CD4-positive, CD25-positive, alpha-beta regulatory T cell (primary cell): ENCODE measurements around the gene PATL2. TPM values are rescaled to one million over a fixed set of nuclear protein-coding genes. Genes with fewer than 3 reads are reported as not detected.
"Not testable (repeated sequence)": the region's sequence is repeated elsewhere in the genome, so short reads cannot be mapped to it uniquely, and the experiment has no call there.

Source experiments
- ATAC-seq, 2 donors: fragments of 150-1000 bp; cut with Tn5 transposase; one replicate each; pipeline ENCODE4 v1.10.0; 2021; ENCODE audit warnings: low read depth in 2 of 2, moderate number of reproducible peaks in 2 of 2, moderate library complexity in 1 of 2
- DNase-seq, 3 donors: peaks; one replicate each; pipeline versions ENCODE4 v3.0.0 to v3.0.0-alpha.2; 2012 to 2022; ENCODE audit warnings: mixed read lengths in 1 of 3
- H3K27ac ChIP-seq: one replicate; pipeline ENCODE4 v1.7.0; 2013; ENCODE audit warnings: mild to moderate bottlenecking, low read length; ENCODE audit not compliant: insufficient read depth, poor library complexity, severe bottlenecking
- H3K27me3 ChIP-seq: one replicate; pipeline ENCODE4 v1.7.0; 2013; ENCODE audit warnings: low read length; ENCODE audit not compliant: control insufficient read depth, insufficient read depth
- H3K36me3 ChIP-seq: one replicate; pipeline ENCODE4 v1.7.0; 2013; ENCODE audit warnings: mild to moderate bottlenecking, low read length, moderate library complexity; ENCODE audit not compliant: control insufficient read depth, insufficient read depth
- H3K4me1 ChIP-seq: 2 replicates; pipeline ENCODE4 v1.7.0; 2013; ENCODE audit warnings: mild to moderate bottlenecking, low read length; ENCODE audit not compliant: insufficient read depth, control insufficient read depth, poor library complexity, severe bottlenecking
- H3K4me3 ChIP-seq: one replicate; pipeline ENCODE4 v1.7.0; 2013; ENCODE audit warnings: low read depth, mild to moderate bottlenecking, low read length, moderate library complexity
- H3K9me3 ChIP-seq, 2 experiments: 1 replicate in 1 of 2; 2 replicates in 1 of 2; pipeline ENCODE4 v1.7.0; 2013; ENCODE audit warnings: low read length in 2 of 2, mild to moderate bottlenecking in 1 of 2, moderate library complexity in 1 of 2; ENCODE audit not compliant: control insufficient read depth in 2 of 2
- H3K27ac Mint-ChIP-seq, 3 donors: one replicate each; pipeline ENCODE4 v1.8.0; 2020 to 2022; ENCODE audit warnings: mild to moderate bottlenecking in 3 of 3, mixed read lengths in 3 of 3, moderate library complexity in 2 of 3
- H3K27me3 Mint-ChIP-seq: one replicate; pipeline ENCODE4 v1.8.0; 2022; ENCODE audit warnings: mild to moderate bottlenecking, mixed read lengths
- H3K36me3 Mint-ChIP-seq: one replicate; pipeline ENCODE4 v1.8.0; 2020; ENCODE audit warnings: mixed read lengths
- H3K4me1 Mint-ChIP-seq, 4 donors: one replicate each; pipeline ENCODE4 v1.8.0; 2020 to 2022; ENCODE audit warnings: mixed read lengths in 4 of 4, mild to moderate bottlenecking in 1 of 4
- H3K4me3 Mint-ChIP-seq, 4 donors: one replicate each; pipeline ENCODE4 v1.8.0; 2020 to 2022; ENCODE audit warnings: mild to moderate bottlenecking in 4 of 4, mixed read lengths in 4 of 4, moderate library complexity in 3 of 4
- H3K9me3 Mint-ChIP-seq, 7 donors: one replicate each; pipeline ENCODE4 v1.8.0; 2020 to 2022; ENCODE audit warnings: mixed read lengths in 7 of 7, mild to moderate bottlenecking in 3 of 7, moderate library complexity in 2 of 7
- polyA plus RNA-seq, 4 donors: library from polyadenylated mRNA; unstranded; fragments of 300-500 nt; fragmentation: Illumina TruSeq; gene quantifications; one replicate each; pipeline ENCODE4 v1.2.3, GENCODE V29; 2021
- total RNA-seq: library from RNA; stranded (reverse); gene quantifications from one replicate; pipeline ENCODE4 v1.2.3, GENCODE V29; 2022

PATL2 gene
- total RNA-seq (44.1 TPM), polyA plus RNA-seq (10 to 100 TPM in 2 of 4 donors, 1 to 10 TPM in 2; 7.8 to 20.6 (median 12.8) TPM)

GRCh38 chr15:44711096-44711742 is at the start of gene PATL2, which contains the start of gene B2M:
TSS of gene PATL2 (minus strand) at chr15:44711323. CDS start at chr15:44676490, 34,833 bp downstream.
TSS of gene B2M (plus strand) at chr15:44711517. CDS start at chr15:44711547, 30 bp downstream.
- H3K4me3 ChIP-seq = peak within 1 kb of the TSS; percentile 100
- H3K4me1 ChIP-seq = peaks cover 51% of the 10 kb centered on the region
- ATAC-seq = peak; percentile 83 to 85
- H3K27me3 ChIP-seq = no peaks in the 10 kb centered on the region
- peak within 1 kb of the TSS; percentile 100 for H3K27ac ChIP-seq
- Mint-ChIP-seq H3K36me3 (peaks cover 55% of the 10 kb centered on the region), H3K9me3 (peaks cover 0 to 11% (median 0%) of the 10 kb centered on the region in 7 donors), H3K4me1 (peaks cover 10 to 53% (median 42%) of the 10 kb centered on the region in 4 donors), H3K27me3 (peaks cover 11% of the 10 kb centered on the region), H3K27ac (peak within 1 kb of the TSS; percentile 99 to 100 (median 100)), H3K4me3 (peak within 1 kb of the TSS; percentile 98 to 100 (median 99))
- no peaks in the 10 kb centered on the region for H3K9me3 ChIP-seq
- peaks cover 44% of the 10 kb centered on the region for H3K36me3 ChIP-seq
- DNase-seq = peak; percentile 92 to 98 (median 98)

DNA sequence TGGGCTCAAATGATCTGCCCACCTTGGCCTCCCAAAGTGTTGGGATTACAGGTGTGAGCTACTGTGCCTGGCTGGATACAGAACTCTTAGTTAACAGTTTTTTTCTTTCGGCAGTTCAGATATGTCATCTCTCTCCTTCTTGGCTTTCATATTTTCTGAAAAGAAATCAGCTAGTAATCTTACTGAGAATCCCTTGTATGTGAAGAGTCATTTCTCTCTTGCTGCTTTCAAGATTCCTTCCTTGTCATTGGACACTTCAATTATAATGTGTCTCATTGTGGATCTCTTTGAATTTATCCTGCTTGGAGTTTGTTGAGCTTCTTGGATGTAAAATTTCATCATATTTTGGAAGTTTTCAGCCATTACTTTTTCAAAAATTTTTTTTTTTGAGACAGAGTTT is 42.2 kb upstream of the PATL2 start:
- Mint-ChIP-seq H3K9me3 (peaks cover 0 to 24% (median 13%) of the 10 kb centered on the region in 7 donors), H3K36me3 (peaks cover 7% of the 10 kb centered on the region), H3K4me1 (peaks cover 0 to 35% (median 7%) of the 10 kb centered on the region in 4 donors), H3K27me3 (no peaks in the 10 kb centered on the region), H3K4me3 (no peak overlapping the region), H3K27ac (no peak overlapping the region)
- Histone ChIP-seq H3K27me3 (no peaks in the 10 kb centered on the region), H3K9me3 (peaks cover 0 to 4% of the 10 kb centered on the region in 2 experiments), H3K4me3 (no peak overlapping the region), H3K36me3 (peaks cover 11% of the 10 kb centered on the region), H3K27ac (no peak overlapping the region), H3K4me1 (no peaks in the 10 kb centered on the region)
- no peak for ATAC-seq
- DNase-seq = no peak

DNA sequence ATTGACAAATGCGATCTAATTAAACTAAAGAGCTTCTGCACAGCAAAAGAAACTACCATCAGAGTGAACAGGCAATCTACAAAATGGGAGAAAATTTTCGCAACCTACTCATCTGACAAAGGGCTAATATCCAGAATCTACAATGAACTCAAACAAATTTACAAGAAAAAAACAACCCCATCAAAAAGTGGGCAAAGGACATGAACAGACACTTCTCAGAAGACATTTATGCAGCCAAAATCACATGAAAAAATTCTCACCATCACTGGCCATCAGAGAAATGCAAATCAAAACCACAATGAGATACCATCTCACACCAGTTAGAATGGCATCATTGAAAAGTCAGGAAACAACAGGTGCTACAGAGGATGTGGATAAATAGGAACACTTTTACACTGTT is 32.3 kb upstream of the PATL2 start:
- not testable (repeated sequence) for H3K4me3 ChIP-seq, H3K27ac ChIP-seq, H3K27me3 ChIP-seq, H3K27ac Mint-ChIP-seq, H3K4me3 Mint-ChIP-seq, H3K4me1 ChIP-seq, ATAC-seq, H3K36me3 Mint-ChIP-seq, DNase-seq, H3K9me3 ChIP-seq, H3K27me3 Mint-ChIP-seq, H3K36me3 ChIP-seq
- H3K4me1 Mint-ChIP-seq = peaks cover 5 to 22% (median 13%) of the 10 kb centered on the region in 4 donors
- peaks cover 0 to 13% (median 4%) of the 10 kb centered on the region in 7 donors for H3K9me3 Mint-ChIP-seq

GRCh38 chr15:44739222-44739847 is 28.2 kb upstream of the PATL2 start:
- H3K36me3 ChIP-seq, H3K27ac ChIP-seq, H3K9me3 ChIP-seq, H3K4me3 ChIP-seq, H3K27me3 Mint-ChIP-seq, ATAC-seq, H3K27me3 ChIP-seq, H3K36me3 Mint-ChIP-seq, H3K9me3 Mint-ChIP-seq: not testable (repeated sequence)
- peak overlapping the region; percentile 62 to 91 (median 89) for H3K27ac Mint-ChIP-seq
- peaks cover 25 to 54% (median 42%) of the 10 kb centered on the region in 4 donors for H3K4me1 Mint-ChIP-seq
- DNase-seq = peak in 1 of 3 donors; percentile 29
- H3K4me1 ChIP-seq = peaks cover 41% of the 10 kb centered on the region
- peak overlapping the region; percentile 24 to 64 (median 58) for H3K4me3 Mint-ChIP-seq

- peak overlapping the region; percentile 87 for H3K27ac ChIP-seq
- H3K4me3 Mint-ChIP-seq = peak overlapping the region; percentile 47 to 60 (median 54)
These were observed 27.3 kb upstream of the PATL2 start for GRCh38 chr15:44738340-44738984.

DNA sequence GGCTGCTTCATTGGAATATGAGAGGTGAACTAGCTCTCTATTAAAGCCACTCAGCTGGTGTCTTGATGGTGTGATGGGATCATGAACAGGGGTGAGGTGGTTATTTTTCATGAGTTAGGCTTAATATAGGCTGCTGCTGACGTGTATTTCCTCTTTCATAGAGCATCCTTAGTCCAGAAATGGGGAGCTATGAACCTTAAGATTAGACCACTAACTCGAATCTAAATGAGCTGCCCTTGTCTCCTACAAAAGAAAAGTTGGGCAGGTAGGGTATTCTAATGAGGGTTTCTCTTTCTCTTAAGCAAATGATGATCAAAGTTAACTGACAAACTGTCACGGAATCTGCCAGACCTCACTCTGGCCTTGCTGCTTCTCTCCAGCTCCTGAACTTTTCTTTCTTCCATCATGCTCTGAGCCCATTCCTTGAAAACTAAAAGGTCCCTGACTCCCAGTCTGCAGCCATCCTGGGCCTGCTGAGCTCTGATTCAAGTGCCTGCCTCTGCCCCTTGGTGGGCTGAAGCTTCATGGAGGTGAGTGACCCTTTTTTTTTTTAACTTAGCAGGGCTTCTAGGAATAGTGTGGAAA is 25.1 kb upstream of the PATL2 start, which contains the start of gene TRIM69:
TRIM69 (plus strand) TSS at position 348 of the 585 bp plus-strand sequence; CDS start at position 525, 177 bp downstream.
- Histone ChIP-seq H3K4me1 (peaks cover 62% of the 10 kb centered on the region), H3K27me3 (no peaks in the 10 kb centered on the region)
- H3K27me3 Mint-ChIP-seq = no peaks in the 10 kb centered on the region

More at GRCh38 chr15:44738340-44738984, 27.3 kb upstream of the PATL2 start:
- Mint-ChIP-seq H3K27ac (peak overlapping the region; percentile 23 to 91 (median 81)), H3K4me1 (peaks cover 30 to 60% (median 46%) of the 10 kb centered on the region in 4 donors), H3K27me3 (no peaks in the 10 kb centered on the region), H3K36me3 (no peaks in the 10 kb centered on the region), H3K9me3 (peaks cover 0 to 5% (median 0%) of the 10 kb centered on the region in 7 donors)
- H3K4me3 ChIP-seq = peak overlapping the region; percentile 87
- peak in 2 of 3 donors; percentile 64 to 74 for DNase-seq
- H3K9me3 ChIP-seq = no peaks in the 10 kb centered on the region
- no peaks in the 10 kb centered on the region for H3K27me3 ChIP-seq
- no peaks in the 10 kb centered on the region for H3K36me3 ChIP-seq
- H3K4me1 ChIP-seq = peaks cover 49% of the 10 kb centered on the region
- no peak for ATAC-seq

More for the DNA sequence above, 25.1 kb upstream of the PATL2 start, which contains the start of gene TRIM69:
- Mint-ChIP-seq H3K9me3 (peaks cover 0 to 4% (median 0%) of the 10 kb centered on the region in 7 donors), H3K4me3 (peak within 1 kb of the TSS; percentile 85 to 97 (median 90)), H3K36me3 (peaks cover 8% of the 10 kb centered on the region), H3K27ac (peak within 1 kb of the TSS; percentile 91 to 99 (median 98)), H3K4me1 (peaks cover 43 to 78% (median 60%) of the 10 kb centered on the region in 4 donors)
- H3K9me3 ChIP-seq = no peaks in the 10 kb centered on the region
- peak within 1 kb of the TSS; percentile 87 for H3K4me3 ChIP-seq
- ATAC-seq (peak; percentile 36 to 37), DNase-seq (peak in 2 of 3 donors; percentile 20 to 54)
- peaks cover 5% of the 10 kb centered on the region for H3K36me3 ChIP-seq
- peak within 1 kb of the TSS; percentile 87 for H3K27ac ChIP-seq
